Loucy (cell line): ENCODE measurements around the gene ATP13A5.

ENCODE experiments used
- CTCF ChIP-seq: fragments of 200-600 bp; sonication (generic); conservative IDR thresholded peaks from 2 replicates; pipeline ENCODE4 v1.5.1; 2014; ENCODE audit warnings: mild to moderate bottlenecking, antibody characterized with exemption, low read length
- EZH2phosphoT487 ChIP-seq: fragments of 200-600 bp; IDR thresholded peaks from 2 replicates; pipeline ENCODE4 v1.6.1; 2018; ENCODE audit warnings: antibody characterized with exemption, mild to moderate bottlenecking, moderate library complexity, borderline replicate concordance

GRCh38 chr3:193330555-193331204, 47.9 kb downstream of the ATP13A5 start:
- TF ChIP-seq CTCF (no peak), EZH2phosphoT487 (no peak)
